GM23338 (cell line): ENCODE measurements around the gene VMP1. TPM values are rescaled to one million over a fixed set of nuclear protein-coding genes. Genes with fewer than 3 reads are reported as not detected.

Source experiments
- ATAC-seq: fragments of 200-7000 bp; cut with Tn5 transposase; 3 replicates; pipeline ENCODE4 v1.9.1; 2020
- DNase-seq: peaks from one replicate; pipeline ENCODE4 v3.0.0-alpha.2; 2015; ENCODE audit warnings: low spot score
- H2AFZ ChIP-seq: fragments of 200-600 bp; sonication (generic); 2 replicates; pipeline ENCODE4 v1.8.0; 2016; ENCODE audit warnings: antibody characterized with exemption, mild to moderate bottlenecking, moderate library complexity
- H3F3A ChIP-seq: fragments of 200-600 bp; sonication (generic); replicated peaks from 2 replicates; pipeline ENCODE4 v1.8.0; 2017; ENCODE audit warnings: antibody characterized with exemption, mixed run types, low read depth
- H3K27ac ChIP-seq: fragments of 200-600 bp; sonication (generic); 2 replicates; pipeline ENCODE4 v1.6.1; 2016; ENCODE audit warnings: low read depth
- H3K27me3 ChIP-seq: fragments of 200-600 bp; sonication (generic); 2 replicates; pipeline ENCODE4 v1.8.0; 2016; ENCODE audit warnings: mild to moderate bottlenecking, mixed run types, moderate library complexity; ENCODE audit not compliant: insufficient read depth
- H3K36me3 ChIP-seq: fragments of 200-600 bp; sonication (generic); 2 replicates; pipeline ENCODE4 v1.8.0; 2016; ENCODE audit warnings: mild to moderate bottlenecking; ENCODE audit not compliant: insufficient read depth
- H3K4me1 ChIP-seq: fragments of 200-600 bp; sonication (generic); 2 replicates; pipeline ENCODE4 v1.8.0; 2016; ENCODE audit warnings: mild to moderate bottlenecking, moderate library complexity; ENCODE audit not compliant: insufficient read depth
- H3K4me2 ChIP-seq: fragments of 200-600 bp; sonication (generic); 2 replicates; pipeline ENCODE4 v1.7.1; 2017; ENCODE audit warnings: mixed run types
- H3K4me3 ChIP-seq: fragments of 200-600 bp; sonication (generic); 2 replicates; pipeline ENCODE4 v1.6.1; 2016; ENCODE audit warnings: mixed run types
- H3K79me2 ChIP-seq: fragments of 200-600 bp; sonication (generic); replicated peaks from 2 replicates; pipeline ENCODE4 v1.8.0; 2017; ENCODE audit warnings: mild to moderate bottlenecking; ENCODE audit not compliant: insufficient read depth
- H3K9me2 ChIP-seq: fragments of 200-600 bp; sonication (generic); 2 replicates; pipeline ENCODE4 v1.8.0; 2017; ENCODE audit not compliant: insufficient read depth
- H4K20me1 ChIP-seq: fragments of 200-600 bp; sonication (generic); replicated peaks from 2 replicates; pipeline ENCODE4 v1.8.0; 2017; ENCODE audit warnings: mild to moderate bottlenecking; ENCODE audit not compliant: insufficient read depth
- H3K27ac Mint-ChIP-seq: 2 replicates; pipeline ENCODE4 v1.8.0; 2020; ENCODE audit warnings: inconsistent platforms, mild to moderate bottlenecking, moderate library complexity, mixed read lengths
- H3K27me3 Mint-ChIP-seq: 3 replicates; pipeline ENCODE4 v1.8.0; 2022; ENCODE audit warnings: low read depth, mild to moderate bottlenecking, moderate library complexity, mixed read lengths, inconsistent platforms; ENCODE audit not compliant: insufficient read depth, poor library complexity
- H3K36me3 Mint-ChIP-seq: 3 replicates; pipeline ENCODE4 v1.8.0; 2021; ENCODE audit warnings: low read depth, mild to moderate bottlenecking, inconsistent platforms, moderate library complexity, mixed read lengths
- H3K4me1 Mint-ChIP-seq: 3 replicates; pipeline ENCODE4 v1.8.0; 2020; ENCODE audit warnings: mild to moderate bottlenecking, inconsistent platforms, mixed read lengths
- H3K4me3 Mint-ChIP-seq: 3 replicates; pipeline ENCODE4 v1.8.0; 2021; ENCODE audit warnings: moderate library complexity, mild to moderate bottlenecking, inconsistent platforms, mixed read lengths
- H3K9me3 Mint-ChIP-seq: 3 replicates; pipeline ENCODE4 v1.8.0; 2020; ENCODE audit warnings: moderate library complexity, mild to moderate bottlenecking, inconsistent platforms, mixed read lengths
- CREB1 ChIP-seq: fragments of 250-450 bp; sonication (Bioruptor Pico); IDR thresholded peaks from 2 replicates; pipeline ENCODE4 v1.5.0; 2020; ENCODE audit warnings: low read depth, mild to moderate bottlenecking, moderate library complexity
- ETS1 ChIP-seq: IDR thresholded peaks from 2 replicates; pipeline ENCODE4 v1.6.1; 2016; ENCODE audit warnings: antibody characterized with exemption
- EZH2phosphoT487 ChIP-seq: fragments of 200-600 bp; sonication (generic); IDR thresholded peaks from one replicate; pipeline ENCODE4 v1.8.1; 2018; ENCODE audit warnings: antibody characterized with exemption; ENCODE audit not compliant: unreplicated experiment
- POLR2AphosphoS5 ChIP-seq: IDR thresholded peaks from 2 replicates; pipeline ENCODE4 v1.6.1; 2016; ENCODE audit warnings: antibody characterized with exemption, low read depth
- REST ChIP-seq: IDR thresholded peaks from one replicate; pipeline ENCODE4 v1.6.1; 2018; ENCODE audit warnings: antibody characterized with exemption; ENCODE audit not compliant: unreplicated experiment
- ZNF331 ChIP-seq: fragments of 250-450 bp; sonication (Bioruptor Pico); IDR thresholded peaks from 2 replicates; pipeline ENCODE4 v1.5.0; 2020; ENCODE audit warnings: low read depth, mild to moderate bottlenecking, moderate library complexity
- ZNF462 ChIP-seq: fragments of 250-450 bp; sonication (Bioruptor Pico); IDR thresholded peaks from 2 replicates; pipeline ENCODE4 v1.5.0; 2020; ENCODE audit warnings: mild to moderate bottlenecking, moderate library complexity
- polyA plus RNA-seq: library from polyadenylated mRNA; unstranded; fragments of >200 nt; fragmentation: Nextera tagmentation; extraction: Ambion mirVana; gene quantifications from 2 replicates; pipeline ENCODE4 v1.2.1, GENCODE V29; 2016
- total RNA-seq: library from RNA; depleted of rRNA; stranded (reverse); fragments of >200 nt; shearing (Covaris generic); gene quantifications from 2 replicates; pipeline ENCODE4 v1.2.3, GENCODE V29; 2014

VMP1 gene
- total and polyA plus RNA-seq, 2 experiments from 2014 or later, result 70.1 to 112 TPM

GRCh38 chr17:59811209-59811608, 103.8 kb downstream of the VMP1 start:
- Histone ChIP-seq H4K20me1 (no peaks in the 10 kb centered on the region), H3F3A (no peaks in the 10 kb centered on the region), H3K4me3 (no peak overlapping the region), H2AFZ (no peak overlapping the region), H3K4me2 (no peak overlapping the region), H3K27ac (peak overlapping the region; percentile 72), H3K4me1 (peaks cover 3% of the 10 kb centered on the region; the same call in 1 of the 2 replicates), H3K36me3 (no peaks in the 10 kb centered on the region), H3K79me2 (no peaks in the 10 kb centered on the region), H3K27me3 (no peaks in the 10 kb centered on the region), H3K9me2 (no peaks in the 10 kb centered on the region)
- ATAC-seq (no peak), DNase-seq (no peak)
- peaks cover 4% of the 10 kb centered on the region; the same call in 2 of the 3 replicates for H3K36me3 Mint-ChIP-seq
- TF ChIP-seq EZH2phosphoT487 (no peak), ETS1 (no peak), CREB1 (CRISPR knock-in tag) (no peak), ZNF331 (CRISPR knock-in tag) (no peak)
- H3K4me3 Mint-ChIP-seq, result no peak overlapping the region
- H3K27me3 Mint-ChIP-seq, result no peaks in the 10 kb centered on the region
- no peak overlapping the region for H3K27ac Mint-ChIP-seq
- no peaks in the 10 kb centered on the region for H3K4me1 Mint-ChIP-seq
- H3K9me3 Mint-ChIP-seq, result no peaks in the 10 kb centered on the region

- Mint-ChIP-seq H3K36me3 (peaks cover 4% of the 10 kb centered on the region; the same call in 2 of the 3 replicates), H3K27me3 (no peaks in the 10 kb centered on the region), H3K27ac (no peak overlapping the region), H3K4me1 (no peaks in the 10 kb centered on the region), H3K4me3 (no peak overlapping the region), H3K9me3 (no peaks in the 10 kb centered on the region)
- Histone ChIP-seq H3F3A (no peaks in the 10 kb centered on the region), H3K79me2 (no peaks in the 10 kb centered on the region), H3K4me1 (peaks cover 3% of the 10 kb centered on the region; the same call in 1 of the 2 replicates), H4K20me1 (no peaks in the 10 kb centered on the region), H3K36me3 (no peaks in the 10 kb centered on the region), H3K4me3 (no peak overlapping the region), H2AFZ (no peak overlapping the region), H3K27me3 (no peaks in the 10 kb centered on the region), H3K9me2 (no peaks in the 10 kb centered on the region), H3K4me2 (no peak overlapping the region), H3K27ac (peak overlapping the region; percentile 72; the same call in 1 of the 2 replicates)
- DNase-seq (no peak), ATAC-seq (no peak)
- TF ChIP-seq REST (no peak), POLR2AphosphoS5 (no peak), ETS1 (no peak), ZNF331 (CRISPR knock-in tag) (no peak), EZH2phosphoT487 (no peak), ZNF462 (CRISPR knock-in tag) (no peak)
Observed at GRCh38 chr17:59812139-59812538, 104.7 kb downstream of the VMP1 start.
